Measurements from ENCODE around the gene MEP1B. TPM values are rescaled to one million over a fixed set of nuclear protein-coding genes. Genes with fewer than 3 reads are reported as not detected.

MEP1B gene
- total RNA-seq, 1 donor from 2014 or later, result 1.7 TPM

GRCh38 chr18:32252141-32252860 is 62.5 kb downstream of the MEP1B start:
- no peak for DNase-seq (ENCODE audit: extremely low spot score, unreplicated experiment)
- Mint-ChIP-seq H3K36me3 (no peaks in the 10 kb centered on the region), H3K27ac (no peak overlapping the region), H3K4me1 (ENCODE audit: unreplicated experiment) (no peaks in the 10 kb centered on the region), H3K27me3 (no peaks in the 10 kb centered on the region), H3K4me3 (no peak overlapping the region), H3K9me3 (peaks cover 5% of the 10 kb centered on the region)
- no peak for TF ChIP-seq CTCF (conservative IDR thresholded peaks at IDR 0.05)

DNA sequence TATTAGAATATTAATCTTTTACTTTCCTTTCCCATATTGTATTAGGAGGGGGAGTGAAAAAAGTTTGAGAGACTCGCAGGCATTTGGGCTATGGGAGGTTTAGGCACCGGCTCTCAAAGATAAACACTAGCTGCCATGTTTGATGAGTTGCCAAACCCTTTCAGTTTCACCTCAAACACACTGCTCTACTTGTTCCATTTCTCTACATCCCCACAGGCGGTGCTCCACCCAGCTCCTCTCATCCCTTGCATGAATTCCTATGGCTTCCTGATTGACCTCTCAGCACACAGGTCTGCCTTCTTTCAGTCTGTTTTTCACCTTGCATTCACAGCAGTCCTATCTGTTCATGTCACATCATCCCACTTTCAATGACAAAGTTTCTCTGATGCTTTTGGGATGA is 65.7 kb downstream of the MEP1B start:
- TF ChIP-seq CTCF (conservative IDR thresholded peaks at IDR 0.05), result no peak

DNA sequence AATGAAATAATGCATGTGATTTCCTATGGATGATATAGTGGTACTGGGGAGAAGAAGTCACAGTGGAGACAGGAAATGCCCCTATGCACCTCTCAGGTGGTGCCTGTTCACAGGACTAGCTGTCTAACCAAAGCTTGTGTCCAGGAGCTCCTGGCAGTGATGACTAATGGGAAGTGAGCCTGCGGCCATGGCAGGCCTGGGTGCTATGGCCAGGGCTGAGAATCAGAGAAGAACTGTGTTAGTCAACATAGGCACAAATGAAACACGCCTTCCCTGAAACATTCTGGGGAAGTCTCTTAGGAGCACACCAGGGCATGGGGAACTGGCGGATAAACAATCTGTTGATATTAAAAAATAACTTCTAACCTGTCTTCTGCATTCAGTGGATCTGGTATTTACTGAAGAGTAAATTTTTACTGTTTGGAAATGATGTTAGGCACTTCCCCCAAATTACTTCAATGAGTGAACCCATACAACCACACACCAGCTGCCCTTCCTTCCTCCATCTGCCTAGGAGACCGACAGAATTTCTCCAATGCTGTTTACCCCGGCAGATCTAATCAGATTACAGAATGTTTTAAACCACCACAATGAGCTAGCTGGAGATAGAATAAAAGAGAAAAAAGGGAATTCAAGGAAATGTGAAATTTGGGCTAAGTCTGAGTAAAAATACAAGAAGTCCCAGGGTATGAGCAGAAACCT is 67.4 kb downstream of the MEP1B start:
- Mint-ChIP-seq H3K9me3 (no peaks in the 10 kb centered on the region), H3K27me3 (no peaks in the 10 kb centered on the region), H3K27ac (no peak overlapping the region), H3K36me3 (no peaks in the 10 kb centered on the region), H3K4me3 (no peak overlapping the region), H3K4me1 (ENCODE audit: unreplicated experiment) (no peaks in the 10 kb centered on the region)
- no peak for DNase-seq (ENCODE audit: extremely low spot score, unreplicated experiment)
- TF ChIP-seq CTCF (conservative IDR thresholded peaks at IDR 0.05), result no peak

More for the DNA sequence above, 65.7 kb downstream of the MEP1B start:
- DNase-seq (ENCODE audit: extremely low spot score, unreplicated experiment), result no peak
- no peaks in the 10 kb centered on the region for H3K27me3 Mint-ChIP-seq
- no peak overlapping the region for H3K27ac Mint-ChIP-seq
- H3K4me1 Mint-ChIP-seq (ENCODE audit: unreplicated experiment), result no peaks in the 10 kb centered on the region
- H3K4me3 Mint-ChIP-seq, result no peak overlapping the region
- H3K36me3 Mint-ChIP-seq, result no peaks in the 10 kb centered on the region
- H3K9me3 Mint-ChIP-seq, result no peaks in the 10 kb centered on the region

GRCh38 chr18:32258148-32258547 is 68.3 kb downstream of the MEP1B start:
- TF ChIP-seq CTCF (conservative IDR thresholded peaks at IDR 0.05), result no peak
- H3K4me3 Mint-ChIP-seq, result no peak overlapping the region
- no peak for DNase-seq (ENCODE audit: extremely low spot score, unreplicated experiment)
- H3K4me1 Mint-ChIP-seq (ENCODE audit: unreplicated experiment), result no peaks in the 10 kb centered on the region
- H3K27ac Mint-ChIP-seq, result no peak overlapping the region
- H3K36me3 Mint-ChIP-seq, result no peaks in the 10 kb centered on the region
- no peaks in the 10 kb centered on the region for H3K27me3 Mint-ChIP-seq
- no peaks in the 10 kb centered on the region for H3K9me3 Mint-ChIP-seq

DNA sequence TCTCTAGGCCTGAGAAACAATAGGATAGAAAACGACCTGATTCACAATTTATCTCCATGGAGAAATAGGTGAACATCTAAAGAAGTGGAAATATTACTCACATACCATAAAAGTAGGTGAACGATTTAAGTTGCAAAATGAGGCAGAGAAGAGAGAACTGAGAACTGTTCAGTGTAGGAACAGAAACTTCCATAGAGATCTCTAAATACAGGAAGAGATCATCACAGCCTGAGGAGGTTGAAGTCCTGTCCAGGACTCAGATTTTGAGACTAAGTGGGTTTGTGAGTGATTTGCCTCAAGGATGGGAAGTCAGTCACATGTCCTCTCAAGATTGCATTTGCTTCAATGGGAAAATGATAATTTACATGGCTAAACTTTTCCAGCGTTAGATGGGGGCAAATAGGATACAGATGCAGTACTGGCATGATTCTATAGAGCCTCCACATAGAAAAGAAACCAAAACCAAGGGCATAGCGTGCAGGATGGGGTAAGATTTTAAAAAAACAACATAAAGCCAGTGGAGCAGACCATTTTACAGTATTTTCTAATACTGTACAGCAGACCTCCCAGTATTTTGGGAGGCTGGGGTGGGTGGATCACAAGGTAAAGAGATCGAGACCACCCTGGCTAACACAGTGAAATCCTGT is 68.8 kb downstream of the MEP1B start:
- H3K27ac Mint-ChIP-seq, result no peak overlapping the region
- no peaks in the 10 kb centered on the region for H3K9me3 Mint-ChIP-seq
- H3K27me3 Mint-ChIP-seq, result no peaks in the 10 kb centered on the region
- no peaks in the 10 kb centered on the region for H3K4me1 Mint-ChIP-seq (ENCODE audit: unreplicated experiment)
- H3K36me3 Mint-ChIP-seq, result no peaks in the 10 kb centered on the region
- H3K4me3 Mint-ChIP-seq, result no peak overlapping the region
- DNase-seq (ENCODE audit: extremely low spot score, unreplicated experiment), result no peak
- TF ChIP-seq CTCF (conservative IDR thresholded peaks at IDR 0.05), result no peak

Measured in type B pancreatic cell (in vitro differentiated cells).